Endothelial cell of umbilical vein (primary cell): ENCODE results near the gene MTO1. TPM values are rescaled to one million over a fixed set of nuclear protein-coding genes. Genes with fewer than 3 reads are reported as not detected.
"Not testable (repeated sequence)": the region's sequence is repeated elsewhere in the genome, so short reads cannot be mapped to it uniquely, and the experiment has no call there.

Experiments
- BruUV-seq: library from RNA; stranded (reverse); fragments of 400-500 nt; replicated peaks from 2 replicates; lab custom pipeline; 2021; lab: Mats Ljungman, UMichigan
- CTCF ChIA-PET: fragments of 300-600, 350-600 bp; sonication (Branson Sonifier 250); formaldehyde crosslinking; loops from one replicate; lab custom pipeline; 2021; ENCODE audit warnings: antibody characterized with exemption, inconsistent platforms; lab: Charles Lee
- POLR2A ChIA-PET: fragments of 300-600, 350-600 bp; sonication (Branson Sonifier 250); formaldehyde crosslinking; loops from one replicate; lab custom pipeline; 2021; ENCODE audit warnings: antibody characterized with exemption, inconsistent platforms; lab: Charles Lee
- DNase-seq: peaks from one replicate; pipeline ENCODE4 v3.0.0-alpha.2; 2011; ENCODE audit warnings: low read depth, low spot score
- FAIRE-seq: peaks from 2 replicates; lab custom pipeline; 2011; peaks lifted over from hg19 to GRCh38; lab: Jason Lieb, UNC
- H2AFZ ChIP-seq: 2 replicates; pipeline ENCODE4 v1.6.0; 2012; ENCODE audit warnings: low read depth, low read length, control low read depth, inconsistent platforms
- H3K27ac ChIP-seq: 2 replicates; pipeline ENCODE4 v1.5.1; 2011; ENCODE audit warnings: low read depth, mild to moderate bottlenecking, control low read depth, low read length, moderate library complexity; ENCODE audit not compliant: insufficient read depth
- H3K27me3 ChIP-seq, 2 experiments: 2 replicates each; pipeline versions ENCODE4 v1.6.0 to v1.6.1; 2011; ENCODE audit warnings: low read length in 2 of 2, mixed read lengths in 1 of 2; ENCODE audit not compliant: control insufficient read depth in 2 of 2, insufficient read depth in 2 of 2
- H3K36me3 ChIP-seq, 2 experiments: 2 replicates in 1 of 2; 3 replicates in 1 of 2; pipeline ENCODE4 v1.5.1; 2011; ENCODE audit warnings: low read length in 2 of 2, mild to moderate bottlenecking in 1 of 2, moderate library complexity in 1 of 2; ENCODE audit not compliant: control insufficient read depth in 2 of 2, insufficient read depth in 2 of 2; ENCODE audit errors: extremely low read depth in 1 of 2
- H3K4me1 ChIP-seq: 3 replicates; pipeline ENCODE4 v1.5.1; 2011; ENCODE audit warnings: mild to moderate bottlenecking, low read length; ENCODE audit not compliant: control insufficient read depth, insufficient read depth; ENCODE audit errors: extremely low read depth
- H3K4me2 ChIP-seq: 2 replicates; pipeline ENCODE4 v1.6.1; 2011; ENCODE audit warnings: low read length, control low read depth, mixed read lengths; ENCODE audit not compliant: insufficient read depth
- H3K4me3 ChIP-seq, 3 experiments: fragments of 200-600 bp in 1 of 3; sonication (generic), shearing (Covaris generic) in 1 of 3; replicated peaks in 1 of 3; 2 replicates each; pipeline ENCODE4 v1.5.1; 2011 to 2016; ENCODE audit warnings: control low read depth in 3 of 3, low read length in 3 of 3, mild to moderate bottlenecking in 2 of 3, inconsistent platforms in 1 of 3, low read depth in 1 of 3, moderate library complexity in 1 of 3; ENCODE audit not compliant: insufficient read depth in 1 of 3
- H3K79me2 ChIP-seq: 2 replicates; pipeline ENCODE4 v1.6.0; 2012; ENCODE audit warnings: low read length, inconsistent platforms; ENCODE audit not compliant: control insufficient read depth, insufficient read depth
- H3K9ac ChIP-seq: replicated peaks from 2 replicates; pipeline ENCODE3; 2011; ENCODE audit warnings: low read length, control low read depth; ENCODE audit not compliant: insufficient read depth; ENCODE audit errors: extremely low read depth
- H3K9me1 ChIP-seq: replicated peaks from 3 replicates; pipeline ENCODE4 v1.6.0; 2011; ENCODE audit warnings: mild to moderate bottlenecking, low read length; ENCODE audit not compliant: control insufficient read depth, insufficient read depth; ENCODE audit errors: extremely low read depth
- H3K9me3 ChIP-seq: replicated peaks from 2 replicates; pipeline ENCODE4 v1.5.1; 2012; ENCODE audit warnings: low read length, inconsistent platforms; ENCODE audit not compliant: control insufficient read depth, insufficient read depth
- H4K20me1 ChIP-seq: replicated peaks from 2 replicates; pipeline ENCODE3; 2011; ENCODE audit warnings: mild to moderate bottlenecking, low read length; ENCODE audit not compliant: control insufficient read depth, insufficient read depth; ENCODE audit errors: extremely low read depth
- CTCF ChIP-seq, 2 donors: IDR thresholded peaks; 1 replicate in 1 of 2; 2 replicates in 1 of 2; pipeline ENCODE4 v1.5.1; 2011; ENCODE audit warnings: low read length in 2 of 2, mild to moderate bottlenecking in 2 of 2, moderate library complexity in 2 of 2, control low read depth in 1 of 2, inconsistent platforms in 1 of 2, low read depth in 1 of 2; ENCODE audit not compliant: insufficient read depth in 1 of 2; ENCODE audit errors: extremely low read depth in 1 of 2
- EZH2 ChIP-seq: IDR thresholded peaks from 2 replicates; pipeline ENCODE4 v1.6.1; 2012; ENCODE audit warnings: borderline replicate concordance, low read depth, mild to moderate bottlenecking, moderate library complexity, low read length, inconsistent platforms; ENCODE audit not compliant: severe bottlenecking
- FOS ChIP-seq: IDR thresholded peaks from 2 replicates; pipeline ENCODE4 v1.6.1; 2011; ENCODE audit warnings: mild to moderate bottlenecking, low read length, moderate library complexity, borderline replicate concordance; ENCODE audit not compliant: insufficient read depth
- GATA2 ChIP-seq: IDR thresholded peaks from 2 replicates; pipeline ENCODE4 v1.7.0; 2011; ENCODE audit warnings: low read depth, mild to moderate bottlenecking, moderate library complexity, mixed read lengths, low read length; ENCODE audit not compliant: insufficient read length, insufficient read depth
- JUN ChIP-seq: IDR thresholded peaks from 2 replicates; pipeline ENCODE4 v1.6.1; 2011; ENCODE audit warnings: borderline replicate concordance, low read depth; ENCODE audit not compliant: insufficient read length, insufficient read depth
- MYC ChIP-seq: IDR thresholded peaks from one replicate; pipeline ENCODE4 v1.6.1; 2011; ENCODE audit warnings: mild to moderate bottlenecking, low read depth, low read length
- POLR2A ChIP-seq: IDR thresholded peaks from 2 replicates; pipeline ENCODE4 v1.6.1; 2012; ENCODE audit warnings: low read depth, mild to moderate bottlenecking, control low read depth, low read length
- POLR2AphosphoS5 ChIP-seq: IDR thresholded peaks from 2 replicates; pipeline ENCODE4 v1.6.1; 2012; ENCODE audit warnings: low read depth, mild to moderate bottlenecking, control low read depth, low read length, moderate library complexity; ENCODE audit not compliant: insufficient read depth
- dilution Hi-C: fragments of 300-500 bp; cut with MboI; formaldehyde crosslinking; loops from one replicate; pipeline ENCODE4 v1.15.0; 2019; ENCODE audit warnings: low sequenced_read_pairs; ENCODE audit not compliant: extremely low pct_ligation_motif_present
- intact Hi-C: fragments of 100-400 bp; cut with micrococcal nuclease; formaldehyde crosslinking; loops from one replicate; pipeline ENCODE4 v1.10.0; 2022
- polyA plus RNA-seq, 4 experiments: library from polyadenylated mRNA; depleted of rRNA in 3 of 4; stranded (reverse) in 3 of 4; unstranded in 1 of 4; fragments of >200 nt; gene quantifications; 2 replicates each; pipeline versions ENCODE4 v1.2.1 to v1.2.3, GENCODE V29; 2011 to 2012; ENCODE audit warnings: missing spikeins in 1 of 4
- total RNA-seq: library from RNA; stranded (reverse); gene quantifications from 2 replicates; pipeline ENCODE4 v1.2.3, GENCODE V29; 2021
- TF ChIP-seq, protein P1 (sequence below): IDR thresholded peaks from 2 replicates; pipeline ENCODE4 v1.6.1; 2011; ENCODE audit not compliant: insufficient read depth, insufficient read length

MTO1 gene
- total and polyA plus RNA-seq, 2 donors (not counting 3 experiments of a cell fraction or from before 2014, with no cell fraction given), result 12.6 to 24.8 TPM

DNA sequence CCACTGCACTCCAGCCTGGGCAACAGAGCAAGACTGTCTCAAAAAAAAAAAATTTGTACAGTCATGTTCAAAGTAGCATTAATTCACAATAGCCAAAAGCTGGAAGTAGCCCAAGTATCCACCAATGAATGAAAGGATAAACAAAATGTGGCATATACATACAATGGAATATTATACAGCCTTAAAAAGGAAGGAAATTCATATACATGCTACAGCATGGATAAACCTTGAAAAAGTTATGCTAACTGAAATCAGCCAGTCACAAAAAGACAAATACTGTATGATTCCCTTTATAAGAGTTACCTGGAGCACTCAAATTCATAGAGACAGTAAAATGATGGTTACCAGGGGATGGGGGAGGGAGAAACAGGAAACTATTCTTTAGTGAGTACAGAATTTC lies 43.6 kb downstream of the MTO1 start:
- ChIA-PET CTCF (interaction anchor here (1.8 kb wide), 1 partner anchor 10 kb away, joined by 5 read pairs; no protein-coding TSS in a partner anchor), POLR2A (no interaction called here)
- H3K4me1 ChIP-seq, result no peaks in the 10 kb centered on the region
- no peaks in the 10 kb centered on the region for H3K27me3 ChIP-seq
- H3K4me2 ChIP-seq, result no peak overlapping the region
- dilution Hi-C loops (no loop called here), intact Hi-C loops (no loop called here)
- no peaks in the 10 kb centered on the region for H4K20me1 ChIP-seq
- H3K4me3 ChIP-seq, result no peak overlapping the region
- DNase-seq (no peak), FAIRE-seq (no peak)
- no peaks in the 10 kb centered on the region for H3K79me2 ChIP-seq
- H3K9me3 ChIP-seq, result no peaks in the 10 kb centered on the region
- H3K27ac ChIP-seq, result no peak overlapping the region
- no peaks in the 10 kb centered on the region for H3K9me1 ChIP-seq
- peaks cover 0 to 8% of the 10 kb centered on the region in 2 experiments for H3K36me3 ChIP-seq
- TF ChIP-seq FOS, result no peak
- no peak for TF ChIP-seq GATA2
- no peak for TF ChIP-seq POLR2AphosphoS5
- no peak for TF ChIP-seq CTCF (IDR thresholded peaks at IDR 0.05; ENCODE audit: extremely low read depth in 1 of 2, insufficient read depth in 1 of 2, low read depth in 1 of 2, low read length in 2 of 2)
- TF ChIP-seq POLR2A, result no peak
- TF ChIP-seq EZH2, result no peak
- no peak for TF ChIP-seq JUN
- no peak for TF ChIP-seq MYC
- TF ChIP-seq, protein P1, sequence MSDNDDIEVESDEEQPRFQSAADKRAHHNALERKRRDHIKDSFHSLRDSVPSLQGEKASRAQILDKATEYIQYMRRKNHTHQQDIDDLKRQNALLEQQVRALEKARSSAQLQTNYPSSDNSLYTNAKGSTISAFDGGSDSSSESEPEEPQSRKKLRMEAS, result no peak
- no peak overlapping the region for H2AFZ ChIP-seq
- no peak overlapping the region for H3K9ac ChIP-seq
- no TSS peak for BruUV-seq

GRCh38 chr6:73505705-73506104 lies 44.2 kb downstream of the MTO1 start:
- POLR2A ChIA-PET, result not testable (repeated sequence)

More at GRCh38 chr6:73505705-73506104, 44.2 kb downstream of the MTO1 start:
- H3K27me3 ChIP-seq, dilution Hi-C loops, H3K4me1 ChIP-seq, H3K79me2 ChIP-seq, CTCF ChIA-PET, BruUV-seq, H3K4me3 ChIP-seq, DNase-seq, H3K9me3 ChIP-seq, H3K36me3 ChIP-seq, H3K9ac ChIP-seq, FAIRE-seq, H4K20me1 ChIP-seq, H3K4me2 ChIP-seq, H3K27ac ChIP-seq, intact Hi-C loops, H2AFZ ChIP-seq, H3K9me1 ChIP-seq: not testable (repeated sequence)
